ENCODE measurements around the gene CCR2.

The CCR2 gene

DNA sequence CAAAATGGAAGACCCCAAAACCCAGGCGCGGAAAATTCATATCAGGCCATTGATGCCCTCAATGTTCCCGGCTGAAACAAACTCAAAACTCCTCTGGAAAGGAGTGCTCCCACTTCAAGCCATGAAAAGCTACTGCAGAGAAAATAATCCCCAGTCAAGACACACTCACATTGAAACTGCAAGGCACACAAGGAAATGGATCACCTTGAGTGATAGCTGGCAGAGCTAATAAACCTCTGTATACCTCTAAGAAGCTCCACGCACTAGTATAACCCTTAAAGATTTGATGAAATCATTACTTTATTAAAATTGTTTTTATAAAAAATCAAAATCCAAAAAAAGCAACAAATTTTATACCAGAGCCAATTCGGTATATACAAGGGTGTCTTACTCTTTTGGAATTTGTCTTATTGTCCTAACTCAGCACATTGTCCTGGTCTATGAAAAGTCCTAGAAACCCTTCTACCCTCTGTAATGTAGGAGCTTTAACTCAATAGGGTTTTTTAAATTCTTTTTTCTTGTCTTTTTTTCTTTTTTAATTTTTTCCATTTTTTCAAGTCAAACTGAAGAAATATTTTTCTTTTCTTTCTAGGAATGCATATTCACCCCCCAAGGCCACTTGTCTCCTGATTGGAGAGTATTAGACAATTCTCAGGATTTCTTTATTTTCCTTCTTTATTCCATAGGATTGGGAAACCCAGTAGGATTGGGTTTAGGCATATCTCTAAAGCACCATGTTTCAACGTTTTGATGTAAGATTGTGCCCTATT lies 44.5 kb downstream of the CCR2 start:
- H3K27me3 ChIP-seq (replicated peaks; ENCODE audit: control insufficient read depth, insufficient read depth, low read length), result no peaks in the 10 kb centered on the region; the same call in 1 of the 2 replicates
- no peaks in the 10 kb centered on the region for H3K36me3 ChIP-seq (ENCODE audit: control insufficient read depth, insufficient read depth, low read length)
- TF ChIP-seq, protein P1, sequence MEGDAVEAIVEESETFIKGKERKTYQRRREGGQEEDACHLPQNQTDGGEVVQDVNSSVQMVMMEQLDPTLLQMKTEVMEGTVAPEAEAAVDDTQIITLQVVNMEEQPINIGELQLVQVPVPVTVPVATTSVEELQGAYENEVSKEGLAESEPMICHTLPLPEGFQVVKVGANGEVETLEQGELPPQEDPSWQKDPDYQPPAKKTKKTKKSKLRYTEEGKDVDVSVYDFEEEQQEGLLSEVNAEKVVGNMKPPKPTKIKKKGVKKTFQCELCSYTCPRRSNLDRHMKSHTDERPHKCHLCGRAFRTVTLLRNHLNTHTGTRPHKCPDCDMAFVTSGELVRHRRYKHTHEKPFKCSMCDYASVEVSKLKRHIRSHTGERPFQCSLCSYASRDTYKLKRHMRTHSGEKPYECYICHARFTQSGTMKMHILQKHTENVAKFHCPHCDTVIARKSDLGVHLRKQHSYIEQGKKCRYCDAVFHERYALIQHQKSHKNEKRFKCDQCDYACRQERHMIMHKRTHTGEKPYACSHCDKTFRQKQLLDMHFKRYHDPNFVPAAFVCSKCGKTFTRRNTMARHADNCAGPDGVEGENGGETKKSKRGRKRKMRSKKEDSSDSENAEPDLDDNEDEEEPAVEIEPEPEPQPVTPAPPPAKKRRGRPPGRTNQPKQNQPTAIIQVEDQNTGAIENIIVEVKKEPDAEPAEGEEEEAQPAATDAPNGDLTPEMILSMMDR (IDR thresholded peaks at IDR 0.05; ENCODE audit: insufficient read depth, low read length, poor library complexity, severe bottlenecking), result no peak

DNA sequence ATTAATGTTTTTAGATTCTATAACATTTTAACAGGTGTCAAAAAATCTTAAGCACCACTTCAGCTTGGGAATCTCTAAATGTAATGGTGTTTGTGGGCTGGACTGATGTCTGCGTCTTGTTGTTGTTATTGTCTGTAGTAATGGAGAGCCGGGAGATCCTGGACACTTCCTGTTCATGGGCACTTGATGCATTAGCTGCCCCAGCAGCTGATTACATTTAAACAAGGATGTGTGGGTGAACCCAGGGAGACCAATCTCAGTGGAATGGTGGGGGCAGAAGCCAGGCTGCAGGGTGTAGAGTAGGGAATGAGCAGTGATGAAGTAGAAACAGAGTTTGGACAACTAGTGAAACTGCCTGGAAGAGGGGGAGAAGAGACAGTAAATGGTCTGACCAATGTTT lies 45.2 kb downstream of the CCR2 start:
- TF ChIP-seq, protein P1 (IDR thresholded peaks at IDR 0.05; ENCODE audit: insufficient read depth, low read length, poor library complexity, severe bottlenecking), result no peak

More for the DNA sequence above, 44.5 kb downstream of the CCR2 start:
- no peak overlapping the region for H3K4me3 ChIP-seq (replicated peaks; ENCODE audit: low read depth, low read length)
- no peak for DNase-seq (ENCODE audit: extremely low read depth, insufficient read length)

DNA sequence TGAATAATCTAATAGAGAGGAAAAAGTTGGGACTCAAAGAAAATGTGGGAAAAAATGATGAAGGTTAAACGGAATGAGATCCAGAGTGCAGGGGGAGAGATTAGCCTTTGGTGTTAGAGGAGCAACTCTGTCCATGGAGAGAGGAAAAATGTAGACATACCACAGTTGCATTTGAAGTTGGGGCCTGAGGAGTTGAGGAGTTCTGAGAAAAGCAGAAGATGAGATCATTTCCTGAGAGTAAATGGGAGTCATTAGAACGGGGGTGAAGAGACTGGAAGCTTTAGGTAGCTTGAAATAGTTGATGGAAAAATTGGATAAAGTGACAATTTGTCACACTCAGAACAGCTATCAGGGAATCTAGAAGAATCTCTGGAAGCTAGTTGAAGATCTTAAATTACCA lies 45.6 kb downstream of the CCR2 start:
- Histone ChIP-seq H3K36me3 (ENCODE audit: control insufficient read depth, insufficient read depth, low read length) (no peaks in the 10 kb centered on the region), H3K27me3 (replicated peaks; ENCODE audit: control insufficient read depth, insufficient read depth, low read length) (no peaks in the 10 kb centered on the region; the same call in 1 of the 2 replicates), H3K4me3 (replicated peaks; ENCODE audit: low read depth, low read length) (no peak overlapping the region)
- TF ChIP-seq, protein P1 (IDR thresholded peaks at IDR 0.05; ENCODE audit: insufficient read depth, low read length, poor library complexity, severe bottlenecking), result no peak
- no peak for DNase-seq (ENCODE audit: extremely low read depth, insufficient read length)

More for the DNA sequence above, 45.2 kb downstream of the CCR2 start:
- no peaks in the 10 kb centered on the region; the same call in 1 of the 2 replicates for H3K27me3 ChIP-seq (replicated peaks; ENCODE audit: control insufficient read depth, insufficient read depth, low read length)
- H3K4me3 ChIP-seq (replicated peaks; ENCODE audit: low read depth, low read length), result no peak overlapping the region
- H3K36me3 ChIP-seq (ENCODE audit: control insufficient read depth, insufficient read depth, low read length), result no peaks in the 10 kb centered on the region
- DNase-seq (ENCODE audit: extremely low read depth, insufficient read length), result no peak

DNA sequence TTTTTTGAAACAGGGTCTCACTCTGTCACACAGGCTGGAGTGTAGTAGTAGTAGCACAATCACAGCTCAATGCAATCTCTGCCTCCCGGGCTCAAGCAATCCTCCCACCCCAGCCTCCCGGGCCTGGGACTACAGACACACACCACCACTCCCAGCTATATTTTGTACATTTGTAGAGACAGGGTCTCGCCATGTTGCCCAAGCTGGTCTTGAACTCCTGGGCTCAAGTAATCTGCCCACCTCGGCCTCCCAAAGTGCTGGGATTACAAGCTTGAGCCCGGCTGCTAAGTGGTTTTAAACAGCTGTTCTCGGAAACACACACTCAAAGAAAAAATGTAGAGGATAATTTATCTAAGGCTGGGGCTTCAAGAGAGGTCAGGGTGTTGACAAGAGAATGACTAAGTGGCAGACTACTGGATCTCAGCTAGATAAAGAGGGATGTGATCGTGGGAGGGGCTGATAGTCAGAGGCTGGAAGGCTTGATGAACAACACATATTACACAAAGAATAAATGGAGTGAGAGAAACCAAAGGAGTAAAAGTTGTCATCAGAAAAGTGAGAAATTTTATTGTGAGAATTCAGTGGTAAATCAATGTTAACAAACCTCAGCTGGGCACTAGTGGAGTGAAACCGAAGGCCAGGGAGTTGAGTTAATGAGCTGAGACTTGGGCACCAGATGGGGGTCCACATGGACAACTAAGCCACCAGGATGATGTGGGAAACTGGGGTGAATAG lies 46.3 kb downstream of the CCR2 start:
- DNase-seq (ENCODE audit: extremely low read depth, insufficient read length), result no peak
- Histone ChIP-seq H3K4me3 (replicated peaks; ENCODE audit: low read depth, low read length) (no peak overlapping the region), H3K36me3 (ENCODE audit: control insufficient read depth, insufficient read depth, low read length) (no peaks in the 10 kb centered on the region), H3K27me3 (replicated peaks; ENCODE audit: control insufficient read depth, insufficient read depth, low read length) (no peaks in the 10 kb centered on the region; the same call in 1 of the 2 replicates)
- TF ChIP-seq, protein P1 (IDR thresholded peaks at IDR 0.05; ENCODE audit: insufficient read depth, low read length, poor library complexity, severe bottlenecking), result no peak

DNA sequence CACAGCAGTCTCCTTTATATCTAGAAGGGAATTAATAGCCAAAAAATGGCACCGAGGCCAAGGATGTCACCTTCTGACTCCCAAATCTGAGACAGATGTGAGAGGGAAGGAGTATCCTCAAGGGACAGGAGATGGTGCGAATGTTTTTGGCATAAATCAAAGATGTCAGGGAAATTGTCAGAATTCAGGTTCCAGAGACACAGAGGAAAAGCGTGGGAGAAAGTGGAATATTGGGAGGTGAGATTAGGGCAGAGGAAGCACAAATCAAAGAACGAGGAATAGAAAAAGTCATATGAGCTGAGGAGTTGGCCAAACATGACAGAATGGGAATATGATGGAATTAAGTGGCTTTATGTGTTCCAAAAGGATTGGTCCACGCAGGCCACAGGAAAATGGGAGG lies 46.9 kb downstream of the CCR2 start:
- Histone ChIP-seq H3K36me3 (ENCODE audit: control insufficient read depth, insufficient read depth, low read length) (no peaks in the 10 kb centered on the region), H3K4me3 (replicated peaks; ENCODE audit: low read depth, low read length) (no peak overlapping the region), H3K27me3 (replicated peaks; ENCODE audit: control insufficient read depth, insufficient read depth, low read length) (no peaks in the 10 kb centered on the region)
- TF ChIP-seq, protein P1 (IDR thresholded peaks at IDR 0.05; ENCODE audit: insufficient read depth, low read length, poor library complexity, severe bottlenecking), result no peak
- no peak for DNase-seq (ENCODE audit: extremely low read depth, insufficient read length)
